Esophagus muscularis mucosa (tissue), 3 donors: ENCODE data around the gene RXRB.

Source experiments
- CTCF ChIP-seq, 3 experiments: fragments of 200-600 bp in 2 of 3; fragments of 450-650 bp in 1 of 3; sonication (generic) in 2 of 3; IDR thresholded peaks; one replicate each; pipeline ENCODE4 v1.5.1; 2017 to 2019; ENCODE audit warnings: antibody characterized with exemption in 3 of 3, mild to moderate bottlenecking in 2 of 3, moderate library complexity in 1 of 3
- POLR2A ChIP-seq: fragments of 450-650 bp; IDR thresholded peaks from one replicate; pipeline ENCODE4 v1.6.1; 2017; ENCODE audit warnings: antibody characterized with exemption, moderate library complexity, mild to moderate bottlenecking, low read depth

GRCh38 chr6:33200219-33201146 is at the start of gene RXRB, which contains the start of gene SLC39A7:
- TF ChIP-seq CTCF (IDR thresholded peaks at IDR 0.05) (no peak), POLR2A (peak; percentile 33)
